HepG2 (cell line): Measurements from ENCODE around the gene SHROOM1. TPM values are rescaled to one million over a fixed set of nuclear protein-coding genes. Genes with fewer than 3 reads are reported as not detected.
A peak's percentile ranks its signal among the peaks of the same experiment; 100 is the strongest.

Source experiments
- ATAC-seq: fragments of 200-7000 bp; cut with Tn5 transposase; 3 replicates; pipeline ENCODE4 v1.9.1; 2020; ENCODE audit warnings: mild to moderate bottlenecking, moderate library complexity
- BruUV-seq: library from RNA; stranded (reverse); fragments of 400-500 nt; replicated peaks from 2 replicates; lab custom pipeline; 2021; lab: Mats Ljungman, UMichigan
- CTCF ChIA-PET: fragments of 300-600 bp; formaldehyde crosslinking; extraction: SDS; loops from one replicate; lab custom pipeline; 2021; ENCODE audit warnings: low total read pairs, inconsistent platforms, low intra/inter-chr PET ratio; lab: Yijun Ruan, JAX
- POLR2A ChIA-PET: fragments of 350-600 bp; sonication (Branson Sonifier 250); formaldehyde crosslinking; loops from one replicate; lab custom pipeline; 2020; ENCODE audit warnings: antibody characterized with exemption, inconsistent platforms; lab: Yijun Ruan, JAX
- DNase-seq: peaks from one replicate; pipeline ENCODE4 v3.0.0-alpha.2; 2015; ENCODE audit warnings: low spot score
- FAIRE-seq: peaks from 3 replicates; lab custom pipeline; 2011; peaks lifted over from hg19 to GRCh38; lab: Jason Lieb, UNC
- H2AFZ ChIP-seq: one replicate; pipeline ENCODE4 v1.6.1; 2011; ENCODE audit warnings: low read length, inconsistent platforms
- H3K27ac ChIP-seq: fragments of 300-600 bp; 3 replicates; pipeline ENCODE4 v1.8.0; 2011; ENCODE audit warnings: mixed run types, mild to moderate bottlenecking, mixed read lengths, low read length, inconsistent platforms; ENCODE audit not compliant: insufficient read depth; ENCODE audit errors: extremely low read length
- H3K27me3 ChIP-seq, 2 experiments: fragments of 200-600 bp in 1 of 2; 2 replicates in 1 of 2; 3 replicates in 1 of 2; pipeline versions ENCODE4 v1.6.0 to v1.8.0; 2011; ENCODE audit warnings: low read length in 2 of 2, mild to moderate bottlenecking in 2 of 2, moderate library complexity in 2 of 2, inconsistent platforms in 1 of 2; ENCODE audit not compliant: insufficient read depth in 2 of 2, control insufficient read depth in 1 of 2
- H3K36me3 ChIP-seq, 2 experiments: fragments of 200-600 bp in 1 of 2; replicated peaks in 1 of 2; 2 replicates in 1 of 2; 3 replicates in 1 of 2; pipeline versions ENCODE4 v1.5.1 to v1.8.0; 2011; ENCODE audit warnings: low read length in 2 of 2, inconsistent platforms in 1 of 2; ENCODE audit not compliant: insufficient read depth in 2 of 2, control insufficient read depth in 1 of 2
- H3K4me1 ChIP-seq: 2 replicates; pipeline ENCODE4 v1.5.1; 2012; ENCODE audit warnings: low read length, inconsistent platforms; ENCODE audit not compliant: insufficient read depth
- H3K4me2 ChIP-seq: 2 replicates; pipeline ENCODE4 v1.6.0; 2011; ENCODE audit warnings: low read depth, low read length, inconsistent platforms
- H3K4me3 ChIP-seq, 3 experiments: fragments of 200-600 bp in 1 of 3; sonication (generic), shearing (Covaris generic) in 1 of 3; replicated peaks in 1 of 3; 2 replicates each; pipeline ENCODE4 v1.5.1; 2011 to 2016; ENCODE audit warnings: low read length in 3 of 3, inconsistent platforms in 2 of 3, low read depth in 2 of 3, mild to moderate bottlenecking in 2 of 3, control low read depth in 1 of 3, mixed read lengths in 1 of 3; ENCODE audit not compliant: insufficient read depth in 1 of 3
- H3K79me2 ChIP-seq: one replicate; pipeline ENCODE4 v1.6.1; 2011; ENCODE audit warnings: low read length, inconsistent platforms; ENCODE audit not compliant: insufficient read depth
- H3K9ac ChIP-seq: 2 replicates; pipeline ENCODE4 v1.6.0; 2011; ENCODE audit warnings: mild to moderate bottlenecking, low read depth, low read length, inconsistent platforms; ENCODE audit not compliant: insufficient read depth
- H3K9me3 ChIP-seq: 2 replicates; pipeline ENCODE4 v1.5.1; 2012; ENCODE audit warnings: mild to moderate bottlenecking, low read length
- H4K20me1 ChIP-seq: 2 replicates; pipeline ENCODE4 v1.6.0; 2011; ENCODE audit warnings: inconsistent platforms, mild to moderate bottlenecking, low read length, moderate library complexity; ENCODE audit not compliant: insufficient read depth
- CHD4 ChIP-seq: fragments of 200-600 bp; sonication (generic); IDR thresholded peaks from 2 replicates; pipeline ENCODE4 v1.7.0; 2017; ENCODE audit warnings: mild to moderate bottlenecking, low read length, borderline replicate concordance
- CREM ChIP-seq, 2 experiments: sonication (generic) in 1 of 2; formaldehyde crosslinking in 1 of 2; IDR thresholded peaks; 2 replicates each; pipeline versions ENCODE4 v1.4.0 to v1.6.1; 2016 to 2020; ENCODE audit warnings: antibody characterized with exemption in 1 of 2, mild to moderate bottlenecking in 1 of 2, missing genetic modification reagents in 1 of 2
- MAFK ChIP-seq, 2 experiments: IDR thresholded peaks in 1 of 2; conservative IDR thresholded peaks in 1 of 2; 2 replicates each; pipeline ENCODE4 v1.6.1; 2011; ENCODE audit warnings: improper control_type of control experiment in 2 of 2, low read length in 2 of 2
- POLR2A ChIP-seq, 2 experiments: IDR thresholded peaks; 2 replicates each; pipeline ENCODE4 v1.6.1; 2011; ENCODE audit warnings: low read depth in 2 of 2, low read length in 2 of 2, mild to moderate bottlenecking in 1 of 2, moderate library complexity in 1 of 2; ENCODE audit not compliant: insufficient read depth in 1 of 2
- ZSCAN31 ChIP-seq: sonication (generic); formaldehyde crosslinking; IDR thresholded peaks from 2 replicates; pipeline ENCODE4 v1.5.0; 2020; ENCODE audit warnings: low read depth, mild to moderate bottlenecking, missing genetic modification reagents
- WGBS: methylation state at CpG from one replicate; pipeline ENCODE4 v1.1.6; 2017; ENCODE audit warnings: low lambda C conversion rate; 5-methylcytosine and 5-hydroxymethylcytosine counted together
- in situ Hi-C: cut with HindIII; loops from 2 replicates; pipeline ENCODE4 v1.10.0; 2017; ENCODE audit warnings: low pct_unique_long_range_greater_than_20kb; ENCODE audit not compliant: extremely low pct_ligation_motif_present
- intact Hi-C: fragments of 100-400 bp; cut with micrococcal nuclease; formaldehyde crosslinking; loops from one replicate; pipeline ENCODE4 v1.10.0; 2022; ENCODE audit not compliant: unreplicated experiment
- polyA plus RNA-seq, 8 experiments: library from polyadenylated mRNA; depleted of rRNA in 3 of 8; stranded (reverse) in 7 of 8; unstranded in 1 of 8; fragments of >200 nt; fragmentation: Illumina TruSeq in 4 of 8; extraction: Trizol in 4 of 8; gene quantifications; 2 replicates each; pipeline versions ENCODE4 v1.2.1 to v1.2.3, GENCODE V29; 2011 to 2016; ENCODE audit warnings: low read depth in 4 of 8, missing spikeins in 1 of 8, mixed read lengths in 1 of 8; ENCODE audit not compliant: insufficient read depth in 1 of 8
- total RNA-seq, 5 experiments: library from RNA; depleted of rRNA; stranded (reverse); fragments of >200 nt; fragmentation: Illumina TruSeq; extraction: Trizol; gene quantifications; 2 replicates each; pipeline ENCODE4 v1.2.3, GENCODE V29; 2016; ENCODE audit warnings: low read depth in 1 of 5
- TF ChIP-seq, protein P1 (sequence below): sonication (generic); formaldehyde crosslinking; IDR thresholded peaks from 2 replicates; pipeline ENCODE4 v1.9.0; 2021; ENCODE audit warnings: missing genetic modification reagents, borderline replicate concordance
- TF ChIP-seq, protein P2 (sequence below), 2 experiments: sonication (generic) in 1 of 2; formaldehyde crosslinking in 1 of 2; IDR thresholded peaks; 2 replicates each; pipeline versions ENCODE4 v1.4.0 to v1.6.1; 2016 to 2020; ENCODE audit warnings: borderline replicate concordance in 1 of 2, low read depth in 1 of 2, mild to moderate bottlenecking in 1 of 2, missing genetic modification reagents in 1 of 2
- TF ChIP-seq, protein P3 (sequence below): sonication (generic); formaldehyde crosslinking; IDR thresholded peaks from 2 replicates; pipeline ENCODE4 v1.4.0; 2020; ENCODE audit warnings: missing genetic modification reagents

SHROOM1 gene
- total and polyA plus RNA-seq, 2 of the 13 experiments (the other 11 are each of a cell fraction or from before 2014, with no cell fraction given), result 18.2 to 25.7 TPM

GRCh38 chr5:132836852-132837251 is 6.4 kb upstream of the SHROOM1 start:
- Histone ChIP-seq H3K27ac (peak overlapping the region; percentile 98), H2AFZ (no peak overlapping the region), H3K9me3 (no peaks in the 10 kb centered on the region), H3K4me1 (peaks cover 87% of the 10 kb centered on the region), H3K79me2 (no peaks in the 10 kb centered on the region), H3K4me2 (peak overlapping the region; percentile 92), H4K20me1 (no peaks in the 10 kb centered on the region), H3K27me3 (no peaks in the 10 kb centered on the region), H3K36me3 (no peaks in the 10 kb centered on the region), H3K4me3 (no peak overlapping the region), H3K9ac (peak overlapping the region; percentile 7; the same call in 1 of the 2 replicates)
- no peak for DNase-seq
- TF ChIP-seq, protein P1, sequence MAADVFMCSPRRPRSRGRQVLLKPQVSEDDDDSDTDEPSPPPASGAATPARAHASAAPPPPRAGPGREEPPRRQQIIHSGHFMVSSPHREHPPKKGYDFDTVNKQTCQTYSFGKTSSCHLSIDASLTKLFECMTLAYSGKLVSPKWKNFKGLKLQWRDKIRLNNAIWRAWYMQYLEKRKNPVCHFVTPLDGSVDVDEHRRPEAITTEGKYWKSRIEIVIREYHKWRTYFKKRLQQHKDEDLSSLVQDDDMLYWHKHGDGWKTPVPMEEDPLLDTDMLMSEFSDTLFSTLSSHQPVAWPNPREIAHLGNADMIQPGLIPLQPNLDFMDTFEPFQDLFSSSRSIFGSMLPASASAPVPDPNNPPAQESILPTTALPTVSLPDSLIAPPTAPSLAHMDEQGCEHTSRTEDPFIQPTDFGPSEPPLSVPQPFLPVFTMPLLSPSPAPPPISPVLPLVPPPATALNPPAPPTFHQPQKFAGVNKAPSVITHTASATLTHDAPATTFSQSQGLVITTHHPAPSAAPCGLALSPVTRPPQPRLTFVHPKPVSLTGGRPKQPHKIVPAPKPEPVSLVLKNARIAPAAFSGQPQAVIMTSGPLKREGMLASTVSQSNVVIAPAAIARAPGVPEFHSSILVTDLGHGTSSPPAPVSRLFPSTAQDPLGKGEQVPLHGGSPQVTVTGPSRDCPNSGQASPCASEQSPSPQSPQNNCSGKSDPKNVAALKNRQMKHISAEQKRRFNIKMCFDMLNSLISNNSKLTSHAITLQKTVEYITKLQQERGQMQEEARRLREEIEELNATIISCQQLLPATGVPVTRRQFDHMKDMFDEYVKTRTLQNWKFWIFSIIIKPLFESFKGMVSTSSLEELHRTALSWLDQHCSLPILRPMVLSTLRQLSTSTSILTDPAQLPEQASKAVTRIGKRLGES (CRISPR knock-in tag), result no peak
- TF ChIP-seq ZSCAN31 (CRISPR knock-in tag), result no peak
- TF ChIP-seq POLR2A (IDR thresholded peaks at IDR 0.05; ENCODE audit: insufficient read depth in 1 of 2, low read depth in 2 of 2, low read length in 2 of 2), result no peak
- TF ChIP-seq, protein P2, sequence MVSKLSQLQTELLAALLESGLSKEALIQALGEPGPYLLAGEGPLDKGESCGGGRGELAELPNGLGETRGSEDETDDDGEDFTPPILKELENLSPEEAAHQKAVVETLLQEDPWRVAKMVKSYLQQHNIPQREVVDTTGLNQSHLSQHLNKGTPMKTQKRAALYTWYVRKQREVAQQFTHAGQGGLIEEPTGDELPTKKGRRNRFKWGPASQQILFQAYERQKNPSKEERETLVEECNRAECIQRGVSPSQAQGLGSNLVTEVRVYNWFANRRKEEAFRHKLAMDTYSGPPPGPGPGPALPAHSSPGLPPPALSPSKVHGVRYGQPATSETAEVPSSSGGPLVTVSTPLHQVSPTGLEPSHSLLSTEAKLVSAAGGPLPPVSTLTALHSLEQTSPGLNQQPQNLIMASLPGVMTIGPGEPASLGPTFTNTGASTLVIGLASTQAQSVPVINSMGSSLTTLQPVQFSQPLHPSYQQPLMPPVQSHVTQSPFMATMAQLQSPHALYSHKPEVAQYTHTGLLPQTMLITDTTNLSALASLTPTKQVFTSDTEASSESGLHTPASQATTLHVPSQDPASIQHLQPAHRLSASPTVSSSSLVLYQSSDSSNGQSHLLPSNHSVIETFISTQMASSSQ (IDR thresholded peaks at IDR 0.05; ENCODE audit: low read depth), result no peak
- TF ChIP-seq, protein P2 (CRISPR knock-in tag; IDR thresholded peaks at IDR 0.05; ENCODE audit: borderline replicate concordance), result no peak
- no peak for TF ChIP-seq MAFK (conservative IDR thresholded peaks at IDR 0.05 in 1 of 2, IDR thresholded peaks at IDR 0.05 in 1 of 2; ENCODE audit: low read length in 2 of 2)
- peak; percentile 45; the same call in 1 of the 2 replicates for TF ChIP-seq CHD4
- 0 out of 2 replicates have a peak, but pooled peaks have one; percentile 3 for TF ChIP-seq CREM (IDR thresholded peaks at IDR 0.05)
- no peak for TF ChIP-seq CREM (CRISPR knock-in tag; IDR thresholded peaks at IDR 0.05)
- TF ChIP-seq, protein P3, sequence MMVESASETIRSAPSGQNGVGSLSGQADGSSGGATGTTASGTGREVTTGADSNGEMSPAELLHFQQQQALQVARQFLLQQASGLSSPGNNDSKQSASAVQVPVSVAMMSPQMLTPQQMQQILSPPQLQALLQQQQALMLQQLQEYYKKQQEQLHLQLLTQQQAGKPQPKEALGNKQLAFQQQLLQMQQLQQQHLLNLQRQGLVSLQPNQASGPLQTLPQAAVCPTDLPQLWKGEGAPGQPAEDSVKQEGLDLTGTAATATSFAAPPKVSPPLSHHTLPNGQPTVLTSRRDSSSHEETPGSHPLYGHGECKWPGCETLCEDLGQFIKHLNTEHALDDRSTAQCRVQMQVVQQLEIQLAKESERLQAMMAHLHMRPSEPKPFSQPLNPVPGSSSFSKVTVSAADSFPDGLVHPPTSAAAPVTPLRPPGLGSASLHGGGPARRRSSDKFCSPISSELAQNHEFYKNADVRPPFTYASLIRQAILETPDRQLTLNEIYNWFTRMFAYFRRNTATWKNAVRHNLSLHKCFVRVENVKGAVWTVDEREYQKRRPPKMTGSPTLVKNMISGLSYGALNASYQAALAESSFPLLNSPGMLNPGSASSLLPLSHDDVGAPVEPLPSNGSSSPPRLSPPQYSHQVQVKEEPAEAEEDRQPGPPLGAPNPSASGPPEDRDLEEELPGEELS (CRISPR knock-in tag), result no peak
- WGBS, result 15% methylated on average over 1 of the region's 1 CpG
- in situ Hi-C loops (no loop called here), intact Hi-C loops (no loop called here)
- no TSS peak for BruUV-seq
- FAIRE-seq, result no peak
- ChIA-PET POLR2A (interaction anchor here (0.5 to 4.8 kb wide), 9 partner anchors 14 to 191 kb away, joined by 3 to 43 read pairs (median 3); partner anchors contain the start of genes GDF9 and UQCRQ), CTCF (no interaction called here)
- no peak for ATAC-seq
